Prostate gland (tissue), 2 donors: ENCODE results near the gene GH1. TPM values are rescaled to one million over a fixed set of nuclear protein-coding genes. Genes with fewer than 3 reads are reported as not detected.

Experiments
- DNase-seq: peaks from one replicate; pipeline ENCODE4 v3.0.0-alpha.2; 2019; ENCODE audit warnings: low spot score
- H3K27ac ChIP-seq, 2 donors: fragments of 200-600 bp; sonication (generic); 2 replicates each; pipeline ENCODE4 v1.5.1; 2017 to 2019
- H3K27me3 ChIP-seq: fragments of 200-600 bp; sonication (generic); replicated peaks from 2 replicates; pipeline ENCODE4 v1.5.1; 2019; ENCODE audit not compliant: insufficient read depth
- H3K36me3 ChIP-seq, 2 donors: fragments of 200-600 bp; sonication (generic); 1 replicate in 1 of 2; 2 replicates in 1 of 2; pipeline versions ENCODE4 v1.5.1 to v1.8.1; 2017 to 2019
- H3K4me1 ChIP-seq: fragments of 200-600 bp; sonication (generic); replicated peaks from 2 replicates; pipeline ENCODE4 v1.5.1; 2019
- H3K4me3 ChIP-seq, 2 donors: fragments of 200-600 bp; sonication (generic); 2 replicates each; pipeline ENCODE4 v1.5.1; 2017 to 2019
- H3K9me3 ChIP-seq: fragments of 200-600 bp; sonication (generic); 2 replicates; pipeline ENCODE4 v1.5.1; 2017
- CTCF ChIP-seq, 4 experiments: fragments of 200-600 bp in 2 of 4; fragments of 450-650 bp in 2 of 4; sonication (generic) in 2 of 4; IDR thresholded peaks; 1 replicate in 3 of 4; 2 replicates in 1 of 4; pipeline ENCODE4 v1.5.1; 2016 to 2019; ENCODE audit warnings: antibody characterized with exemption in 4 of 4, mild to moderate bottlenecking in 2 of 4, moderate library complexity in 2 of 4
- POLR2A ChIP-seq: fragments of 450-650 bp; IDR thresholded peaks from one replicate; pipeline ENCODE4 v1.6.1; 2016; ENCODE audit warnings: antibody characterized with exemption, mild to moderate bottlenecking
- POLR2AphosphoS5 ChIP-seq: sonication (generic); formaldehyde crosslinking; IDR thresholded peaks from one replicate; pipeline ENCODE4 v1.6.1; 2017; ENCODE audit warnings: antibody characterized with exemption
- WGBS: methylation state at CpG from one replicate; pipeline ENCODE4 v1.1.5; 2018; 5-methylcytosine and 5-hydroxymethylcytosine counted together
- intact Hi-C: fragments of 100-400 bp; cut with DNase I; formaldehyde crosslinking; loops from one replicate; pipeline ENCODE4 v1.14.2; 2022
- total RNA-seq, 2 donors: library from RNA; depleted of rRNA; stranded (reverse); fragments of >200 nt; gene quantifications; one replicate each; pipeline ENCODE4 v1.1.0, GENCODE V29; 2016

Gene GH1
- total RNA-seq, 2 donors from 2014 or later = not detected

- Histone ChIP-seq H3K27ac (no peak overlapping the region), H3K27me3 (no peaks in the 10 kb centered on the region), H3K4me1 (no peaks in the 10 kb centered on the region), H3K9me3 (no peaks in the 10 kb centered on the region), H3K4me3 (no peak overlapping the region), H3K36me3 (no peaks in the 10 kb centered on the region)
- no peak for DNase-seq
- TF ChIP-seq POLR2AphosphoS5 = no peak
- WGBS = 93% methylated on average over 4 of the region's 4 CpGs
- intact Hi-C loops = no loop called here
Observed at GRCh38 chr17:63937920-63938319, 19.3 kb upstream of the GH1 start.

GRCh38 chr17:63937319-63937718 is 18.7 kb upstream of the GH1 start:
- Histone ChIP-seq H3K27ac (no peak overlapping the region), H3K36me3 (no peaks in the 10 kb centered on the region), H3K9me3 (no peaks in the 10 kb centered on the region), H3K4me1 (no peaks in the 10 kb centered on the region), H3K4me3 (no peak overlapping the region), H3K27me3 (no peaks in the 10 kb centered on the region)
- TF ChIP-seq CTCF (IDR thresholded peaks at IDR 0.05) (no peak), POLR2AphosphoS5 (no peak), POLR2A (no peak)
- intact Hi-C loops = no loop called here
- DNase-seq = no peak
- 93% methylated on average over 6 of the region's 6 CpGs for WGBS

GRCh38 chr17:63934183-63935112 is 15.8 kb upstream of the GH1 start:
- Histone ChIP-seq H3K4me3 (no peak overlapping the region), H3K4me1 (no peaks in the 10 kb centered on the region), H3K27ac (no peak overlapping the region), H3K9me3 (no peaks in the 10 kb centered on the region), H3K27me3 (no peaks in the 10 kb centered on the region), H3K36me3 (no peaks in the 10 kb centered on the region)
- DNase-seq = no peak
- intact Hi-C loops = no loop called here
- TF ChIP-seq POLR2A (no peak), CTCF (IDR thresholded peaks at IDR 0.05) (no peak), POLR2AphosphoS5 (no peak)
- WGBS = 76% methylated on average over 21 of the region's 21 CpGs

- intact Hi-C loops = no loop called here
- no peak overlapping the region for H3K4me3 ChIP-seq
- WGBS = 81% methylated on average over 8 of the region's 8 CpGs
- no peak for DNase-seq
- TF ChIP-seq POLR2AphosphoS5 (no peak), CTCF (IDR thresholded peaks at IDR 0.05) (no peak), POLR2A (no peak)
- H3K27me3 ChIP-seq = no peaks in the 10 kb centered on the region
- H3K36me3 ChIP-seq = no peaks in the 10 kb centered on the region
- H3K4me1 ChIP-seq = no peaks in the 10 kb centered on the region
- H3K27ac ChIP-seq = no peak overlapping the region
- H3K9me3 ChIP-seq = no peaks in the 10 kb centered on the region
Observed at GRCh38 chr17:63933598-63933997, 15.0 kb upstream of the GH1 start.

GRCh38 chr17:63932721-63933120 is 14.1 kb upstream of the GH1 start:
- no peak for DNase-seq
- Histone ChIP-seq H3K36me3 (no peaks in the 10 kb centered on the region), H3K27me3 (no peaks in the 10 kb centered on the region), H3K4me3 (no peak overlapping the region), H3K4me1 (no peaks in the 10 kb centered on the region), H3K9me3 (no peaks in the 10 kb centered on the region), H3K27ac (no peak overlapping the region)
- TF ChIP-seq POLR2A (no peak), POLR2AphosphoS5 (no peak), CTCF (IDR thresholded peaks at IDR 0.05) (no peak)
- intact Hi-C loops = no loop called here
- 94% methylated on average over 4 of the region's 4 CpGs for WGBS
